HCEC 1CT (cell line): Measurements from ENCODE around the gene CDH13.

Experiments
- DNase-seq: peaks from one replicate; pipeline ENCODE4 v3.0.0-alpha.2; 2017

The CDH13 gene

DNA sequence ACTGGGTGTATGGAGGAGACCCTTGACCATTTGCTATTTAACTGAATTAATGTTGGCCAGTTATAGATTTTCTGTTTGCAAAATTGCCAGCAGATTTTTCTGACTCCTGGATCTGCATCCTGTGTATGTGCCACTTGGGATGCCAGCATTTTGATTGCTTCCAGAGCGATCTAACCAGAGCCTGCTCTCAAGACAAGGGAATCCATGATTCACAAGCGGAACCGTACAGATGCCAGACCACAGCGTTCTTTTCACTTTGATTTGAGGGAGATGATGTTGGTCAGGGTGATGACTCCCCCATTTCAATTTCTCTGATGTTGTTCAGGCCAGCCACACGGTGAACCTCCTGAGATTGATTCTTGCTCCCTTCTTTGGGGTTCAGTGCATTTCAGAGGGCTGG is 228.7 kb downstream of the CDH13 start:
- no peak for DNase-seq

DNA sequence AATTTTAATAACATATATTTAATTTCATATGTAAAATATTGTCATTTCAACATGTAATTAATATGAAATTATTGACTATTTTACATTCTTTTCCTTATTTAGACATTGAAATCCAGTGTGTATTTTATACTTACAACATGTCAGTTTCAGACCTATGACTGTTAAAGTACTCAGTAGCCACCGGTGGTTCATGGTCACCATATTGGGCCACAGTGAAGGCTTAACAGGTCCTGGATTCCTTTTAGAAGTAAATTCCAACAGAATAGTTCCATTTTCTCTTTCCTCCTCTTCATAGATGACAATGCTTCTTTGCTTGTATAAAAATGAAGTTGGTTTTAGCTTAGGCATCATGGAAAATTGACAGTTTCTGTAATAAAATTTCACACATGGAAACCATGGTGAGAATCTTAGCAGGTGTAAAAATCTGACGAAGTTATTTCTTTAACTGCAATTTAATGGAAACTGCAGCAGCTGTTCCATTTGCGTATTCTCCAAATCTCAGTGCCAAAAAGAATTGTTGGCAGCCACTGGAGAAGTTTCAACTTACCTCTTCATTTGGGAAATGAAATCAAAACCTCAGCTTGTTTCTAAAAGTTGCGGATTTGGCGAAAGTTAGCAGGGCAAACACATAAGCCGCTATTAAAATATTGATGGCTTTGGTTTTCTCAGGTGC is 231.1 kb downstream of the CDH13 start:
- DNase-seq, result no peak

DNA sequence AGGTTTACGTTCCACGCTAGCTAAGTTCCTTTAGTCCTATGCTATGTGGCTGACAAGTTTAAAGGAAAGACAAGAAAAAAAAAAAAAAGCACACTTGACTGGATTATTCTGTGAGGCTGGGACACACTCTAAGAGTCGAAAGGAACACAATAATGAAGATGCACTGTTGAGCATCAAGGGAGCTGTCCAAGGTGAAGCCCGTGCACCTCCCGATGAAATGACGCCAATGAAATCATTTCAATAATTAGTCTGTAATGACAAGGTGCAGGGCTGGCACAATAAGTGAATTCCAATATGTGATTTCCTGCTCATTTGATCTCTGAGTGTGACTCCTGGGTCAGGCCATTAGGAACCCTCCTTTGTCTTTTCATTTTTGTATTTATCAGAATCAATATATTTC is 232.9 kb downstream of the CDH13 start:
- no peak for DNase-seq

DNA sequence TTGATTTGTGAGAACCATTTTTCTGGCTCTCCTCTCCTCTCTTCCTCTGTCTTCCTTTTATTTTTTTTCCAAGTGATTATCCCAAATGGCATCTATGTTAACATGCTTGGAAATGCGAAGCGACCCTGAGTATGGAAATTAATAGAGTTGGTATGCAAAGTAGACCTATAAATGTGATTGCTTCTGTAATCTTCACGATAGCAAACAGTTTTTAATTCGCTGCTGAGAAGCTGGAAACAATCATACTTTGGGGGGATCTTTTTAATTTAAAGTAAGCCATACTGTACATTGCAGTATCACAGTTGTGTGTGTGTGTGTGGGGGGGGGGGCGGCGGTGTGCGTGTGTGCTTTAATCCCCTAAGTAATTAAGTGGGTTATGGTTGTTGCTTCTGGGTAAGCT is 233.3 kb downstream of the CDH13 start:
- no peak for DNase-seq

DNA sequence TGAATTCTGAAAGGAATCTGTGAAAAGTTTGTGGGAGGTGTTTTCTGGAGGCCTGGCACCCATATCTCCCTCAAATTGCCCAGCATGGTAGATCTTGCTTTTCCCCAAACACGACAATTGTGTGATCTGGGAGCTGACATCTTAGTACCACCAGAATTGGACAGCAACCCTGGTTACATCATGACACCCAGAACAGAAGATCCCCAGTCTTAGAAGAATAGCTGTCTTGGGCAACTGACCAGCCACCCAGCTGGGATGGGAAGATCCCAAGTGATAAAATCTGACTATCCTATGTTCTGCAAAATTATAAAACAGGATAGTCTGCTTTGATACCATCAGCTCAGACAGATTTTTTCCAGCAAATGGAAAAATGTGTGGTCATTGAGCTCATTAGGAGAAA is 235.3 kb downstream of the CDH13 start:
- no peak for DNase-seq

DNA sequence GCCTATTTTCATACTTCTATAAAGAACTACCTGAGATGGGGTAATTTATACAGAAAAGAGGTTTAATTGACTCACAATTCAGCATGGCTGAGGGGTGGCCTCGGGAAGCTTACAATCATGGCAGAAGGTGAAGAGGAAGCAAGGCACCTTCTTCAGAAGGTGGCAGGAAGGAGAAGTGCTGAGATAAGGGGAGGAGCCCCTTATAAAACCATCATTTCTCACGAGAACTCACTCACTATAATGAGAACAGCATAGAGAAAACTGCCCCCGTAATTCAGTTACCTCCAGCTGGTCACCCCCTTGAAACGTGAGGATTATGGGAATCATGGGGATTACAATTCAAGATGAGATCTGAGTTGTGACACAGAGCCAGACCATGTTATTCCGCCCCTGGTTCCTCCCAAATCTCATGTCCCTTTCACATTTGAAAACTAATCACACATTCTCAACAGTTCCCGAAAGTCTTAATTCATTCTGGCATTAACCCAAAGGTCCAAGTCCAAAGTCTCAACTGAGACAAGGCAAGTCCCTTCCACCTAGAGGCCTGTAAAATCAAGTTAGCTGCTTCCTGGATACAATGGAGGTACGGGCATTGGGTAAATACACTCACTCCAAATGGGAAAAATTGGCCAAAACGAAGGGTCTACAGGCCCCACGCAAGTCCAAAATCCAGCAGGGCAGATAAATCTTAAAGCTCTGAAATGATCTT is 237.7 kb downstream of the CDH13 start:
- no peak for DNase-seq

DNA sequence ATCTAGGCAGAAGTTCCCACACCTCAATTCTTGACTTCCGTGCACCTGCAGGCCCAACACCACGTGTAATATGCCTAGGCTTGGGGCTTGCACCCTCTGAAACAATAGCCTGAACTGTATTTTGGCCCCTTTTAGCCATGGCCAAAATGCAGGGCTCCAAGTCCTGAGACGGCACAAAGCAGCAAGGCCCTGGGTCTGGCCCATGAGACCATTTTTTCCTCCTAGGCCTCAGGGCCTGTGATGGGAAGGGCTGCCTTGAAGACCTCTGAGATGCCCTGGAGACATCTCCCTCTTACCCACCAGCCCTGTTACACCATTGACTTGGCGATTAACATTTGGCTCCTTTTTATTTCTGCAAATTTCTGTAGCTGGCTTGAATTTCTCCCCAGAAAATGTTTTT is 238.6 kb downstream of the CDH13 start:
- no peak for DNase-seq

DNA sequence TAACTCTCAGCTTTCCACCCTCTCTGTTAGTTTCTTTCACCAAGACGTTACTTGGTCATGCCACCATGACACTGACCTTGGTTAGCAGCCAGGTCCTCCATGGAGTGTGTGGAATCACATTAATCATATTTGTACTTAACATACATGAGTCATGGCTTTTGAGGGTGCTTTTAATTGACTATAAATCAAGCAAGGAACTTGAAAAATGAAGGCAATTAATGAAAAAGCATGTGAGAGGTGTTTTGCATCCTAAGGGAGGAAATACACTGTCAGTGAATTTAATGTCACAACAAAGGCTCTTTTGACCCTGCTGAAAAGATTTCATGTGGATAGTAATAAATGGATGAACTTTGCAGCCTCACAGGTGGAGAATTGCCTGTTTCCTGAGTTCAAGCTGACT is 240.7 kb downstream of the CDH13 start:
- peak; percentile 51 for DNase-seq

DNA sequence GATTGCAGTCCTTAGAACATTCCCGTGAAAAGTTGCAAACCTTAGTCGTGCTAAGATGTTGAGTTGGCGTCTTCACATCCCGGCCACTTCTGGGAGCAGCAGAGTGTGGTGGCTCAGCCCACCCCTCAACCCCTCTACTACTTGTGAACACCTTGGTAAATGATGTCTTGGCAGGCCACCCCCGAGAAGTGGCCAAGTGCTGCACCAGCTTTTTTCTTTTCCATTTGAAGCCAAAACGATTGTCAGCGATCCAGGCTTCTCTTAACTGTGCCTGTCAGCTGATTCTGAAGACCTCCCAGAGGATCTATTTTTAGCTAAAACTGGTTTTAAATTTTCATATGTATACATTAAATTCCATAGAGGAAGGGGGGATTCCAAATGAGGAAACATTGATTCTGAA is 247.5 kb downstream of the CDH13 start:
- no peak for DNase-seq

DNA sequence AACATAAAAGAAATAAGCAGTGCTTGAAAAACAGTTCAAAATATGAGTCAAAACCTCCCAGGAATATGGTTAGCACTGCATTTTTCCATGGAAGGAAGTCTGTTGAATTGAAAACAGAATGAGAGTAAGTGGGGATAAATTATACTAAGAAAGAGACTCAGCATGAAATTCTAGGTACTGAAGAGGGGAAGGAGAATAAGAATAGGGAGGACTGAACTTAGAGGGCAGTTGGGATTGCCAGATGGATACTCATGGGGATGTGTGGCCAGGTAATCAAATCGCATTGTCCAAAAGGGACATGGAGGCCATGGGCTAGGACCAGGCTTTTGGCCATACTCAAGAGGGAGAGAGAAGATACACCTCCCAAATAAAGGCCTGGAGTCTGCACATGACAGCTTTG is 247.9 kb downstream of the CDH13 start:
- no peak for DNase-seq

DNA sequence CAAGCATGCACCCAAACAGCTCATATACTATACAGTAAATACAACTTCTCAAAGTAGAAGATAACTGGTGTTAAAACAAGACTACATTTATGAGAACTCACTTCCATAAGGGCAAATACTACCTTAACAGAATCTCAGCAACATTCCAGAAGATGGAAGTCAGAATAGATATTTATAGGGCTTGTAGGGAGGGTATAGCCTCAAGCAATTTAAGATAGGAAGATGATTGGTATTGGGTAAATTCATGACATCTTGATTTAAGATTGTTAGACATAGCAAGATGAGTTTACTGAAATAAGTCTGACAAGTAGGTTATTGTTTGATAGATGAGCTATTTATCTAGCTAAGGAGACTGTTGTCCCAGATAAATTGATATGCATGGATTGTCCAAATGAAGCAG is 250.2 kb downstream of the CDH13 start:
- no peak for DNase-seq

DNA sequence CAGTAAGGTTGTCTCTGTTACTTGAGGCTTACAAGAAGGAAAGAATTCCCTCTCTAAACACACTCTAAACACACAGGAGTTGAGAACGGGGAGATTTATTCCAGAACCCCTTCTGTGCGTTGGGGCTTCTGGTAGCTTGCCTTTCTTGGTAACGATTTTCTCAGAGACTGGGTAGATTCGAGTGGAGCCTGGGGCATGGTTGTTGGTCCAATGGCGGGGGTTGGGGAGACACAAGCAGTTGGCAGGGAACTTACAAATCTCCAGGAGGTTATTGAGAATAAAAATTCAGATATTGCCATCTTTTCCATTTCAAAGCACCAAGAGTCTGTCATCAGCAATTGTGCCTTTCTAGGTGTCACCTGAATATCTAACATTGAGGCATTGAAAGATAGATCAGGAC is 251.7 kb downstream of the CDH13 start:
- DNase-seq, result no peak

DNA sequence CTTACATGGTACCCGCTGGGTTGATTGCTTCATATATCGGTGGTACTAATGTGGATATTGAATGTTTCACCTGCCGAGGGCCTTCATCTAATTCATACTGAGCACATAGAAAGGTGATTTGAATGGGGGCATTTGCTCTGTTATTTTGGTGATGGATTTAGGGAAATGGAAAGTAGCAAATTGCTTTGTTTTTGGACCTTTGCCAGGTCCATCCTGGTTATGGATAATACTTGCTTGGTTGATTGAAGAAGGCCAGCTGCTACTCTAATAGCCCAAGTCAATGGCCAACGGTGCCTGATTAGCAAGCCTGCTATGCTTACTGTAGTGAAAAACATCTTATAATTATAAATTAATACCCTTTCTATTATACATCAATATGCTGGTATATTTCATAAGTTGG is 253.6 kb downstream of the CDH13 start:
- DNase-seq, result no peak

DNA sequence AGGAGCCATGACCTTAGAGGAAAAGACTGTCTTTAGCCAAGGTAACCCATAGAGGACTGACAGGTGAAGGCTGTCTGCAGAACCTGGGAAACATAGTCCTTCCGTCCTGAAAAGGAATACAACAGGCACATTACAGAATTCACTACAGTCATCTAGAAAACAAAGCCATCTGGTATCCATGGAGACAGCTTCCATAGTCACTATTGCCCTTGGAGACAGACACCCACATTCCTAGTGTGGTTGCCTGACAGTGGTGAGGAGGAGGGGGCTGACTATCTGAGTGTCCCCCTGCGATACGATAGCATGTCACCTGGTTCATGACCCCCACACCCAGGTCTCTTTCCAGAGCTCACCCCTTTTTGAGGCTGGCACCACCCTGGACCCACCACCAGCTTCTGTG is 254.7 kb downstream of the CDH13 start:
- no peak for DNase-seq

DNA sequence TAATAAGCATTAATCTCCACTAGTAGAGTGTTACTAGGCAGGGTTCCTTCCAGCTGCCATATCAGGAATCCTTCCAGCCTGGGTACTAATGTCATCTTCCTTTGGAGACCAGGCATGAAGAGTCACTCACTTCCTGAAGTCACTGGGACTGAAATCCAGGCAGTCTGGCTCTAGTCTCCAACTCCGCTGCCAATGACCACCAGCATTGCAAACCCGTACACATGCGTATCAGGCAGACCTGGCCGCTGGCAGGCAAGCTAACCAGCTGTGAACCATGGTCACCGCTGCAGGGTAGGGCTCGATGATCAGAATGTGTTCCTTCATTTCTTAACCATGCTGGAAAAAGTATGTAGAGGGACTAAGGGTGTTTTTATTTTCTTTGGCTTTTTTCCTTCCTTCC is 255.5 kb downstream of the CDH13 start:
- DNase-seq, result no peak

DNA sequence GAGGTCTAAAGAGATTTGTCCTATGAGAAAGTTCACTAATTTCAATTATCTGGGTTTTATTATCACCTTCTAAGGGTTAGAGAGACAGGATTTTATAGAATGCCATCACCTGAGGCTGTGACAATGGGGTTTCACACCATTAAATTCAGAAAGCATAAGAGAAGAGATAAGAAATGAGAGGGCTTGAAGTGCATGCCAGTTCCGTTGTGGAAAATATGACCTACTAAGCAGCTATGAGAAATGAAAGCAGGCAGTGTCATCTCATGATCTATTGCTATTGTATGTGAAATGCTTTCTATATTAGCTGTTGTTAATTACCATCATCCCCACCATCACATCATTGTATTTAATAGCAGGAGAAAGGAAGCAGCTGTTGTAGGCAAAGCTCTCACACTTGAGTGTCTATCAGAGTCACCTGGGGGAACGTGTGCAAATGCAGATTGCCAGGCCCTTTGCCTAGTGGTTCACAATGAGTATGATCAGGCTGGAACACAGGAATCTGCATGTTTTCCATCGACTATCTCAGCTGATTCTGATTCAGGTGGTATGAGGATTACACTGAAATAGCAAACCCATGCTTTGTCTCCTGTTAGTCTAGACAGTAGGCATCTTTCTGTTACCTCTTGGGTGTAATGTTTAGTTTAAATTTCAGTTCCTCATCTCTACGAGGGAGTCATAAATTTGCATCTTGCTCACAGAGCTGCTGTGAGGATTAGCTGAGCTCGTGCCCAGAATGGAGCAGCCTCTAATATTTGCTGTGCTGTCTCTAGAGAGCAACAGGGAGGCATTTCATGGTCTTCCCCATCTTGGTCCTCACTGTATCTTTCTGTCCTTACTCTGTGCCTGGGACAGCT is 256.4 kb downstream of the CDH13 start:
- no peak for DNase-seq

DNA sequence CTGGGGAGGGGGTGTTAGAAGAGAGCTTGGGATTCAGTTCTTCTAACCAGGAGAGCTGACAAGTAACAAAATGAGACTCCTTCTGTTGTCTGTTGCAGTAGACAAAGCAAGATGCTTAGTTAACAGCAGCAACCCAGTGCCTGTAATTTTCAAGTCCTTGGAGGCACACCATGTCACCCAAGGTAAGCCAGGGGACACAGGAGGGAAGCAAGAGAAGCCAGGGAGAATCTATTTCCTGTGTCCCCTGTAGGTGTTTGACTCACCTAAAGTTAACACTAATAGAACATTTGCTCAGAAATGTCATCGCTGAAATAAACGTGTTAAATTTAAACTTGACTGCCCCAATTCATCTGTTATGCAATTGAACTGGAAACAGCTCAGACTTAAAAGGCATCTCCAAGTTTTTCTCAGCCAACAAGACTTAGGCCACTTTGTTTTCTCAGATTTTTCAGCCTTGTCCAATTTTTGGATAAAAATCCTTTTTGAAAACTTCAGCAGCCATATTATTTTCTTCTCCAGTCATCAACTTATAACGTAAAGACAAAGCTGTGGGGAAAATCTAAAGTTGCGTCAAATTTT is 257.6 kb downstream of the CDH13 start:
- DNase-seq, result no peak

DNA sequence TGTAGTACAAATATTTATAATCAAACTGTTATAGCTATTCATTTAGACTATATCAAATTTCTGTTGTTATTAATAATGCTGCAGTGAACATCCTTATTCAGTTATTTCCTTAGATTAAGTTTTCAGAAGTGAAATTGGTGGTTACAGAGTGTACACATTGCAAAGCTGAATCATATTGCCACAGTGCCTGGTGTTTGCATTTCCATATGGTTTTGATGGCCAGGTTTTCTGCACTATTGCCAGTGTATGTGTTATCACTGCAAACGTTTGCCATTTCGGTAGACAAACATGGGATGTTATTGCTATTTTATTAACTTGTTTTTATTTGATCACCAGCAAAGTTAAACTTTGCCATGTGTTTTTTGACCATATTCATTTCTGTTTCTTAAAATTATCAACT is 259.4 kb downstream of the CDH13 start:
- no peak for DNase-seq

DNA sequence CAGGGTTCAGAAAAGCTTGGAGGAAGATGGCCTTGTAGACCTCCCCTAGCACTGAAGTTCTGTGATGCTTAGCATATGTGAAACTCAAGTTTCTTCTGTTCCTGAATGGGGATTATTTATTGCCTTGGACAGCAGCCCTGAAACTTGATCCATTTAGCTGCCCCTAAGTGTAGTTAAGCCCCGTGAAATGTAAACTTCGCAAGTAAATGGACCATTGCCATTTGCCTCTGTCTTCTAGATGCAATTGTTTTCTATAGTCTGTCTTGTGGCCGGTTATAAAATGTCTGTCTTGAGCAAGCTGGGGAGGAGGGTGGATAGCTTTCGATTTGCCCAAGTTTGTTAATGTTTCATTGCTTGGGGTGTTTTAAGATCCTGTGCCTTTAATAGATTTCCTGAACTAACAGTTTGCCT is 261.8 kb downstream of the CDH13 start:
- DNase-seq, result peak; percentile 86

DNA sequence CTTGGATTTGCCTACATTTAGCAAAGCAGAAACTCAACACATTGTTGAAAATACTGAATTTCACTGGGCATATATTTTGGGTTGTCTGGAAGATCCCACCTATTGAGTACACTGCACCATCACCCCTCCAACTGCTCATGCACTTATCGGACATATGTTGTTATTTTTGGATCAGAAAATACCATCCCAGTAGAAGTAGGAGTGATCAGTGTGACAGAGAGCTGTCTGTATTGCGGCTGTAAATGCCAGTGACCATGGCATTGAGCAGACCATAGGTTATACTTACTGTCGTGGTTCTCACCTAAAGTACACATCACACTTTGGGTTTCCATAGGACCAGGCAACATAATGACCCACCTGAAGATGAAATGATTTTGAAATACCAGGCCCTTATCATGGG is 264.7 kb downstream of the CDH13 start:
- no peak for DNase-seq

DNA sequence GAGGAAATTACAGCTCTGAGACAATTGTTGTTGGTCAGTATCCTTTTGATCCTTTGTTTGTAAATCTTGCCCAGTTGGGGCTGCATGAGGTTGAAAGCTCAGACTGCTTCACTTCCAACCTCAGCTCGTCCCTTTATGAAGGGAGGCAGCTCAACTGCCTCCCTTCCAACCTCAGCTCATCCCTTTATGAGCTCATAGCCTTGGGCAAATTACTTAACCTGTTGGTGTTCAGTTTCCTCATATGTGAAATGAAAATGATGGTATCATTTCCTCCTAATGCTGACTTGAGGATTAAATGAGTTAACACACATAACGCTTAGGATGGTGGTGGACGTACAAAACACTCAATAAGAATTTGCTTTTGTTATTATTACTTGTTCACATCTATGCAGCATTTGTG is 265.1 kb downstream of the CDH13 start:
- no peak for DNase-seq

DNA sequence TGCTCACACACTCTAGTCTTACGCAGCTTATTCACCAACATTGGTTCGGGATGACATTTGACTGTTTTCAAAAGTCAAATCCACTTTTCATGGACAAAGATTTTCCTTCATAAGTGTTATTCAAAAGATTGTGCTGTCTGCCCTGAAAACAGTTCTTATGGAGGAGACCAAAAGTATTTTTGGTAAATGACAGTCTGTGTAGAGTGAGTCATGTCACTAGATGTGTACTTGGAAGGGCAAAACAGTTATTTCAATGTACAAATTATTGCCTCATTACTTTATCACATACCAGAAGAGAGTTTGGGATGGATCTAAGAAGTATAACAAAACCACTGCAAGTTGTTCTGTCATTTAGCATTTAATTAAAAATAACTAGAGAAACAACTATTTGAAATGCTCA is 265.6 kb downstream of the CDH13 start:
- DNase-seq, result no peak

DNA sequence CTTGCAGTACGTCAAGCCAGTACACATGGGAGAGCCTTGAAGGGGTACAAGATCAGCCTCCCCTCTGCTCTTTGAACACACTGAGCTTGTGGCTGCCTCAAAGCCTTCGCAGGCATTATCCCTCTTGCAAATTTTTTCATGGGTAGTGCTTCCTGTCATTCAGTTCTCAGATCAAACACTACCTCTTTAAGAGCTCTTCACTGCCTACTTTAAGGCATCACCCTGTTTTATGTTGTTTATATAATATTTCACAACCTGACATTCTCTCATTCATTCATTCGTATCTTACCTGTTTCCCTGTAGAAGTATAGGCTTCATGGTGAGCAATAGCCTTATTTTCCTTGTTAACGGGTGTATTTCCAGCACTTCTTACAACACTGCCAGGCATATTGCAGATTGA is 269.1 kb downstream of the CDH13 start:
- no peak for DNase-seq

DNA sequence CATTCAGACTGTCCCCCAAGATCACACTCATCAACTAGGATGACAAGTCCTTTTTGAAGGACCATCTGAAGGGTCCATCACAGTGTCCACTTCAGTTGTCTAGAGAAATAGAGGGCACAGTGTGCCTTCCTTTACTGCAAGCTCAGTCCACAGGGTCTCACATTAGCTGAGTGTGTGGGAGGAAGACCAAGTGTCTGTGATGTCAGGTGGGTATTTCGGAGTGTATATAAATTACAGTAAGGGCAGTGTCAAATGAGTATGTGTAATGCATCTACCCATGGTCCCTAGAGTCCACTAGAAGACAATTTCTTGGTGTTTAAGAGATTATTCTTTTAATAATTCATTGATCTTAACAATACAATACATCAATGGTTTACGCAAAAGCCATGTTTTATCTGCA is 272.2 kb downstream of the CDH13 start:
- no peak for DNase-seq
